Measurements from ENCODE around the gene MYH15. TPM values are rescaled to one million over a fixed set of nuclear protein-coding genes. Genes with fewer than 3 reads are reported as not detected.

Gene MYH15
- total and polyA plus RNA-seq, 7 donors = under 0.01 to 0.60 (median 0.31) TPM; not detected in 3

GRCh38 chr3:108331792-108332191 is 178.6 kb downstream of the MYH15 start:
- no peak for DNase-seq
- intact Hi-C loops (cut with DNase I) = no loop called here

More at GRCh38 chr3:108331792-108332191, 178.6 kb downstream of the MYH15 start:
- H3K27me3 ChIP-seq = no peaks in the 10 kb centered on the region
- 92 to 95% methylated on average over 3 of the region's 3 CpGs for WGBS, 2 donors
- no peak overlapping the region for H3K27ac ChIP-seq
- H3K4me3 ChIP-seq = no peak overlapping the region
- TF ChIP-seq POLR2AphosphoS5 (IDR thresholded peaks at IDR 0.05) = no peak
- no peaks in the 10 kb centered on the region for H3K9me3 ChIP-seq
- peaks cover 0 to 11% (median 0%) of the 10 kb centered on the region in 4 donors for H3K4me1 ChIP-seq
- H3K36me3 ChIP-seq = no peaks in the 10 kb centered on the region

Other genes with a start within 250 kb of the MYH15 start
- gene HHLA2, start 214.0 kb downstream of the MYH15 start, total RNA-seq = under 1 TPM in 1 of 4 donors, not detected in 3; 0.71 TPM
- gene HHLA2, start 214.0 kb downstream of the MYH15 start, polyA plus RNA-seq = 10 to 100 TPM; 60.0 to 97.8 (median 83.5) TPM
- 1 to 10 TPM in 3 of 4 donors, under 1 TPM in 1; 0.99 to 4.3 (median 3.0) TPM for gene CIP2A, start 78.8 kb upstream of the MYH15 start, total RNA-seq
- gene CIP2A, start 78.8 kb upstream of the MYH15 start, polyA plus RNA-seq = 1 to 10 TPM in 2 of 3 donors, under 1 TPM in 1; 0.60 to 5.4 (median 1.6) TPM
- 10 to 100 TPM in 1 of 4 donors, 1 to 10 TPM in 3; 8.8 to 12.0 (median 9.3) TPM for gene DZIP3, start 79.1 kb upstream of the MYH15 start, total RNA-seq
- gene DZIP3, start 79.1 kb upstream of the MYH15 start, polyA plus RNA-seq = 1 to 10 TPM; 1.2 to 4.8 (median 1.8) TPM
- gene RETNLB, start 246.8 kb upstream of the MYH15 start, total RNA-seq = not detected
- gene RETNLB, start 246.8 kb upstream of the MYH15 start, polyA plus RNA-seq = 10 to 100 TPM; 48.6 to 86.0 (median 55.3) TPM